Glomerular visceral epithelial cell (primary cell): ENCODE measurements around the gene CDK11A.
"Not testable (repeated sequence)": the region's sequence is repeated elsewhere in the genome, so short reads cannot be mapped to it uniquely, and the experiment has no call there.

Experiments
- DNase-seq: peaks from one replicate; pipeline ENCODE4 v3.0.0-alpha.2; 2016; ENCODE audit errors: extremely low spot score

The CDK11A gene

GRCh38 chr1:1726088-1726487 lies 1.9 kb upstream of the CDK11A start:
- not testable (repeated sequence) for DNase-seq

GRCh38 chr1:1721201-1721600 lies 3.0 kb downstream of the CDK11A start:
- DNase-seq = no peak

GRCh38 chr1:1715109-1715883 lies 8.9 kb downstream of the CDK11A start:
- not testable (repeated sequence) for DNase-seq

GRCh38 chr1:1707897-1708296 lies 16.3 kb downstream of the CDK11A start:
- not testable (repeated sequence) for DNase-seq

DNA sequence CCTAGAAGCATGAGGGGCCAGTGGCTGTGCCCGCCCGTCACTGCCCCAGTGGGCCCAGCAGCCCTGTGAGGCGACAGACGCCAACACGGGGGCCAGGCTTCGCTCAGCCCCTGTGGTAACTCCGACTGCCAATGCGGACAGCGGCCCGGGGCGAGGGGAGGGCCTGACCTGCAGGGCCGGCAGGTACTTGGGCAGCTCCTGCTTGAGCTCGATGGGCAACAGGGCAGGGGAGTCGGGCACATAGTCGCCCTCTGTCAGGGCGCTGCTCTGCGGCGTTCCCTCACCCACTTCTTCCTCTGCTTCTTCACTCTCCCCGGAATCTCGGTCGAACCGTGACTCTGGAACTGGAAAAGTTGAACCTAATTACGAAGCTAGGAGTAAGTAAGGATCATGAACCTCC lies 16.9 kb downstream of the CDK11A start:
- not testable (repeated sequence) for DNase-seq

GRCh38 chr1:1705623-1706022 lies 18.5 kb downstream of the CDK11A start:
- not testable (repeated sequence) for DNase-seq

DNA sequence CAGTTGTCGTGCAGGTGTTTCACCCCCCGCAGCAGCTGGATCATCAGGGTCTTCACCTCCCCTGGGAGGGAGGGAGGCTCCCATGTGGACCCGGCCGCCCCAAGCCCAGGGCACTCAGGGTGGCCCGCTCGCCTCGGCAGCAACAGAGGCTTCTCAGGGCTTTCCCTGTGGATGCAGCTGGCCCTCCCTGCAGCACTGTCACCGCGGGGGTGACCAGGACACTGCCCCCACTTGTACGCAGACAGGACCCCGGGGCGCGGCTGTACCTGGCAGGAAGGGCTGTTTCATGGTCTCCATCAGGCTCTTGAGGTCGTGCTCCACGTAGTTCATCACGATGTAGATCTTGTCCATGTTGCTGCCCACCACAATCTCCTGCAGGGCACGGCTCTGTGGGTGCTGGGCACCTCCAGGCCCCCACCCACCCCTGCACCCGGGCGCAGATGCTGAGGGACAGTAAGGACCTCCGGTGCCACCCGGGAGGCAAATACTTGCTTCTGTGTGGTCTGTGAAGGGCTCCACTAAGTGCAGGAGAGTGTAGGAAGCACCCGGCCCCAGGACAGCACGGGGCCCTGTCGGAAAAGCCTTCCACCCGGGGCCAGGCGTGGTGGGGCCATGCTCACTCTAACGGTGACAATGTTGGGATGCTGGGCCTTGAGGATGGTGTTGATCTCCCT lies 19.7 kb downstream of the CDK11A start:
- DNase-seq = not testable (repeated sequence)

DNA sequence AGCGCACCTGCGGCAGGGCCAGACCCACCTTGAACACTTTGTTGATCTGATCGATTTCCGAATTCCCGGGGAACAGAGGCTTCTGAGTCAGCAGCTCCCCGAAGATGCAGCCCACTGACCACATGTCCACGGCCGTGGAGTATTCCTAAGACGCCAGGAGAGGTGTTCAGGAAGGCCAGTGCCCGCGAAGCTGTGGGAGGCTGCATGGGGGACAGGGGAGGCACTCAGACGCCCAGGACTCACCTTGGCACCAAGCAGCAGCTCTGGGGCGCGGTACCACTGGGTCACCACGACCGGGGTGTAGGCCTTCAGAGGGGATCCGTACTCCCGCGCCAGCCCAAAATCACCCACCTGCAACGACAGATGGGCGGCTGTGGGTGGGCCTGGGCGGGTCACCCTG lies 20.4 kb downstream of the CDK11A start:
- DNase-seq = no peak

- DNase-seq = not testable (repeated sequence)
These were observed 21.7 kb downstream of the CDK11A start for GRCh38 chr1:1702506-1702905.

- DNase-seq = not testable (repeated sequence)
These were observed 23.6 kb downstream of the CDK11A start for GRCh38 chr1:1700557-1700956.

- not testable (repeated sequence) for DNase-seq
These were observed 24.1 kb downstream of the CDK11A start for GRCh38 chr1:1700067-1700466.

GRCh38 chr1:1699061-1699460 lies 25.1 kb downstream of the CDK11A start:
- not testable (repeated sequence) for DNase-seq

GRCh38 chr1:1697358-1698183 lies 26.6 kb downstream of the CDK11A start:
- not testable (repeated sequence) for DNase-seq

DNA sequence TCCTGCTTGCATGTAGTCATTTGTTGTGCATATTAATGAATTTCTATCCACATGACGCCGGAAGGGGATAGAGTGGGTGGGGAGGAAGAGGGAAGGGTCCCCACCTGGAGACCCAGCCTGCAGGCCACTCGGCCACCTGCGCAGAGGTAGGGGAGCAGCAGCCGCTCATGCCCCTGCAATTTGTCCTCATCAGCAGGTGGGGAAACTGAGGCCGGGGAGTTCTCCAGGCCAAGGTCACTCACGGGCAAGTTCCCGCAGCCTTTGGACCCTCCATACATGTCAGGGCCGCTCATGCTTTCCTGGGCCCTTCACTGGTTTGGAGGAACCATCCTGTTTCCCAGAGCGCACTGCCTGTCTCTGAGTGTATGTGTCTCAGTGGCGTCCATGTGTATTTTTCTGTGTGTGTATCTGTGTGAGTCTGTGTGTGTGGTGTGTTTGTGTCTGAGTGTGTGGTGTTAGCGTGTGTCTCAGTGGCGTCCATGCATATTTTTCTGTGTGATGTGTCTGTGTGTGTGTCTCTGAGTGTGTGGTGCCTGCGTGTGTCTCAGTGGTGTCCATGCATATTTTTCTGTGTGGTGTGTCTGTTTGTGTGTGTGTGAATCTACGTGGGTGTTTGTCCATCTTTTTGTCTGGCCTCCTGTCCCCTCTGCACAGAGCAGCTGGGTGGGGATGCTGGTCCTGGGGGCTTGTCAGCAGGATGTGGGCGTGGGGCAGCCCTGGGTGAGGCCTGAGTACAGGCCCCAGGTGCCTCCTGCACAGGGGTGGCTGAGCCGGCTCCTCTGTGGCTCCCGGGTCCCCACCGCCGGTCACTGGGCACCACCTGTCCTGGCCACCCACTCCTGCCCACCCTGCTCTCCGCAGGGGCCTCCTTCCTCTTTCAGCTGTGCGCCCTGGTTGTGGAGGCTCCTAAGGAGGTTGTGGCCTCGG lies 27.5 kb downstream of the CDK11A start:
- DNase-seq = not testable (repeated sequence)

GRCh38 chr1:1692714-1693647 lies 31.2 kb downstream of the CDK11A start, which contains the start of gene SLC35E2B:
TSS of gene SLC35E2B (minus strand) at chr1:1692795. CDS start at chr1:1676699, 16,096 bp downstream.
- DNase-seq = peak; percentile 86

DNA sequence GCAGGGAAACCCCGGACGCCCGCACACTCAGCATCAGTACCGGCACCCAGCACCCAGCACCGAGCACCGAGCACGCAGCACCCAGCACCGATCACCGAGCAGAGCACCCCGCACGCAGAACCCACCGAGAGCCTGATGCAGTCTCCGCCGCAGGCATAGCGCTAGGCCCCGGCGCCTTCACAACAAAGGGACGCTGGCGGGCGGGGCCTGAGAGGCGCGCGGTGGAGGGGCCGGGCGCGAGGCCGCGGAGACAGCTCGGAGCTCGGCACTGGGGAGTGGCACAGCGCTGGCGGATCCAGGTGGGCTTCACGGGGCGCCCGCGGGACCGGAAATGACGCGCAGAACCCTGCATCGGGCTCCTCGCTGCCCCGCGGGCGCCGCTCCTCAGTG lies 31.8 kb downstream of the CDK11A start:
- DNase-seq = peak; percentile 43

DNA sequence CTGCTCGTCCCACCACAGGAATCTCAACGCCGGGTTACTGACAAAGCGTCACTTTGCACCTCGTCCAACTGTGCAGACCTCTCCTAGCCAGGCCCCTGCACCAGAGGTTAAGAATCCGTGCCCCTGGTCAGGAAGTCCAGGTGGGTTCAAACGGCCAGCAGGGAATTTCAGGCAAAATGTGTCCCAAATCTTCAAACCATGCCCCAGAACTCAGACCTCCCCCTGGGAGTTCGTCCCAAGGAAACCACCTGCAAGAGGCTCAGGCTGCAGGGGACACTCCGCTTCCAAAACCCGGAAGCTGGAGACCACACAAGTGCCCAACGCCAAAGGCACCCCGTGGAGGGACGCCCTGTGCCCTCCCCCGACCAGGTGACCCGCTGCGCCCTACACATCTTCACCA lies 32.7 kb downstream of the CDK11A start:
- not testable (repeated sequence) for DNase-seq

- DNase-seq = not testable (repeated sequence)
These were observed 34.6 kb downstream of the CDK11A start for GRCh38 chr1:1689526-1689925.

GRCh38 chr1:1687846-1688245 lies 36.3 kb downstream of the CDK11A start:
- DNase-seq = no peak
